Measurements from ENCODE around the gene PGAM2. TPM values are rescaled to one million over a fixed set of nuclear protein-coding genes. Genes with fewer than 3 reads are reported as not detected.
A peak's percentile ranks its signal among the peaks of the same experiment; 100 is the strongest.

Gene PGAM2
- polyA plus RNA-seq, 3 donors, result 0.13 TPM; not detected in 2

GRCh38 chr7:44104860-44105771 lies 39.7 kb upstream of the PGAM2 start:
- Mint-ChIP-seq H3K36me3 (no peaks in the 10 kb centered on the region), H3K4me1 (peaks cover 3% of the 10 kb centered on the region), H3K9me3 (peaks cover 0 to 8% (median 0%) of the 10 kb centered on the region in 7 donors), H3K4me3 (peak overlapping the region; percentile 16 to 63), H3K27me3 (ENCODE audit: low read depth in 3 of 3) (peaks cover 37 to 47% (median 38%) of the 10 kb centered on the region in 3 donors), H3K27ac (peak overlapping the region in 1 of 7 donors; percentile 50)
- Histone ChIP-seq H3K27ac (ENCODE audit: low read depth in 1 of 2, low read length in 2 of 2) (no peak overlapping the region), H3K9ac (ENCODE audit: insufficient read depth, low read length, poor library complexity, severe bottlenecking) (no peak overlapping the region), H4K20me1 (ENCODE audit: insufficient read depth, low read length) (no peaks in the 10 kb centered on the region), H2AFZ (ENCODE audit: insufficient read depth, low read depth, low read length, poor library complexity, severe bottlenecking) (peak overlapping the region; percentile 63), H3K9me3 (replicated peaks in 1 of 2; ENCODE audit: control insufficient read depth in 1 of 2, insufficient read depth in 1 of 2, low read length in 2 of 2) (no peaks in the 10 kb centered on the region), H3K4me2 (replicated peaks; ENCODE audit: extremely low read depth, low read length, poor library complexity, severe bottlenecking) (no peak overlapping the region), H3K4me1 (ENCODE audit: control insufficient read depth in 1 of 2, insufficient read depth in 2 of 2, low read length in 2 of 2) (peaks cover 0 to 5% of the 10 kb centered on the region in 2 donors), H3K4me3 (replicated peaks in 1 of 3; ENCODE audit: low read depth in 2 of 3, low read length in 3 of 3) (peak overlapping the region in 1 of 3 experiments; percentile 28), H3K36me3 (replicated peaks in 1 of 2; ENCODE audit: control insufficient read depth in 1 of 2, insufficient read depth in 2 of 2, low read length in 2 of 2) (no peaks in the 10 kb centered on the region), H3K79me2 (ENCODE audit: insufficient read depth, low read length) (no peaks in the 10 kb centered on the region), H3K27me3 (ENCODE audit: control insufficient read depth in 2 of 2, insufficient read depth in 2 of 2, low read length in 2 of 2) (peaks cover 14 to 34% of the 10 kb centered on the region in 2 donors)
- no peak for TF ChIP-seq CTCF (IDR thresholded peaks at IDR 0.05)
- intact Hi-C loops (cut with micrococcal nuclease), result no loop called here
- WGBS (ENCODE audit: insufficient coverage), result 62% methylated on average over 17 of the region's 28 CpGs
- DNase-seq, result no peak

GRCh38 chr7:44103923-44104859 lies 38.8 kb upstream of the PGAM2 start, which contains the start of gene AEBP1:
Gene AEBP1, plus strand, starts transcription at chr7:44104345. Its CDS starts 321 bp downstream, at chr7:44104666.
- Mint-ChIP-seq H3K27me3 (ENCODE audit: low read depth in 3 of 3) (peaks cover 37 to 47% (median 38%) of the 10 kb centered on the region in 3 donors), H3K9me3 (peaks cover 0 to 8% (median 0%) of the 10 kb centered on the region in 7 donors), H3K4me1 (peaks cover 3% of the 10 kb centered on the region), H3K27ac (peak within 1 kb of the TSS in 2 of 7 donors; percentile 30 to 50), H3K36me3 (no peaks in the 10 kb centered on the region), H3K4me3 (peak within 1 kb of the TSS; percentile 16 to 70)
- Histone ChIP-seq H4K20me1 (ENCODE audit: insufficient read depth, low read length) (no peaks in the 10 kb centered on the region), H2AFZ (ENCODE audit: insufficient read depth, low read depth, low read length, poor library complexity, severe bottlenecking) (peak within 1 kb of the TSS; percentile 63), H3K4me2 (replicated peaks; ENCODE audit: extremely low read depth, low read length, poor library complexity, severe bottlenecking) (peak within 1 kb of the TSS; percentile 47), H3K36me3 (replicated peaks in 1 of 2; ENCODE audit: control insufficient read depth in 1 of 2, insufficient read depth in 2 of 2, low read length in 2 of 2) (no peaks in the 10 kb centered on the region), H3K27me3 (ENCODE audit: control insufficient read depth in 2 of 2, insufficient read depth in 2 of 2, low read length in 2 of 2) (peaks cover 14 to 34% of the 10 kb centered on the region in 2 donors), H3K9me3 (replicated peaks in 1 of 2; ENCODE audit: control insufficient read depth in 1 of 2, insufficient read depth in 1 of 2, low read length in 2 of 2) (no peaks in the 10 kb centered on the region), H3K27ac (ENCODE audit: low read depth in 1 of 2, low read length in 2 of 2) (no peak within 1 kb of the TSS), H3K9ac (ENCODE audit: insufficient read depth, low read length, poor library complexity, severe bottlenecking) (peak within 1 kb of the TSS; percentile 15), H3K4me3 (replicated peaks in 1 of 3; ENCODE audit: low read depth in 2 of 3, low read length in 3 of 3) (peak within 1 kb of the TSS in 1 of 3 experiments; percentile 28), H3K4me1 (ENCODE audit: control insufficient read depth in 1 of 2, insufficient read depth in 2 of 2, low read length in 2 of 2) (peaks cover 0 to 5% of the 10 kb centered on the region in 2 donors), H3K79me2 (ENCODE audit: insufficient read depth, low read length) (no peaks in the 10 kb centered on the region)
- DNase-seq, result no peak
- intact Hi-C loops (cut with micrococcal nuclease), result no loop called here
- under 1% methylated on average over 51 of the region's 87 CpGs for WGBS (ENCODE audit: insufficient coverage)
- TF ChIP-seq CTCF (IDR thresholded peaks at IDR 0.05), result no peak
